Chondrocyte (in vitro differentiated cells): ENCODE measurements around the gene SLC25A48. TPM values are rescaled to one million over a fixed set of nuclear protein-coding genes. Genes with fewer than 3 reads are reported as not detected.

Experiments used
- DNase-seq: peaks from one replicate; pipeline ENCODE4 v3.0.0; 2021; ENCODE audit warnings: mixed read lengths, low spot score
- H3K27ac Mint-ChIP-seq: one replicate; pipeline ENCODE4 v1.8.0; 2021; ENCODE audit warnings: mild to moderate bottlenecking, moderate library complexity, mixed read lengths; ENCODE audit not compliant: unreplicated experiment
- H3K27me3 Mint-ChIP-seq: 2 replicates; pipeline ENCODE4 v1.8.0; 2021; ENCODE audit warnings: low read depth, mixed read lengths
- H3K36me3 Mint-ChIP-seq: 2 replicates; pipeline ENCODE4 v1.8.0; 2021; ENCODE audit warnings: low read depth, mixed read lengths
- H3K4me1 Mint-ChIP-seq: 2 replicates; pipeline ENCODE4 v1.8.0; 2021; ENCODE audit warnings: low read depth, mild to moderate bottlenecking, mixed read lengths
- H3K4me3 Mint-ChIP-seq: one replicate; pipeline ENCODE4 v1.8.0; 2021; ENCODE audit warnings: mild to moderate bottlenecking, moderate library complexity, mixed read lengths; ENCODE audit not compliant: unreplicated experiment
- H3K9me3 Mint-ChIP-seq: 2 replicates; pipeline ENCODE4 v1.8.0; 2021; ENCODE audit warnings: low read depth, mixed read lengths
- total RNA-seq: library from RNA; stranded (reverse); gene quantifications from 3 replicates; pipeline ENCODE4 v1.2.1, GENCODE V29; 2021
- TF ChIP-seq, protein P1 (sequence below): fragments of 200-600 bp; sonication (generic); IDR thresholded peaks from 2 replicates; pipeline ENCODE4 v1.5.0; 2021; ENCODE audit warnings: antibody characterized with exemption, mild to moderate bottlenecking, moderate library complexity

Gene SLC25A48
- total RNA-seq, 1 donor from 2014 or later = not detected

DNA sequence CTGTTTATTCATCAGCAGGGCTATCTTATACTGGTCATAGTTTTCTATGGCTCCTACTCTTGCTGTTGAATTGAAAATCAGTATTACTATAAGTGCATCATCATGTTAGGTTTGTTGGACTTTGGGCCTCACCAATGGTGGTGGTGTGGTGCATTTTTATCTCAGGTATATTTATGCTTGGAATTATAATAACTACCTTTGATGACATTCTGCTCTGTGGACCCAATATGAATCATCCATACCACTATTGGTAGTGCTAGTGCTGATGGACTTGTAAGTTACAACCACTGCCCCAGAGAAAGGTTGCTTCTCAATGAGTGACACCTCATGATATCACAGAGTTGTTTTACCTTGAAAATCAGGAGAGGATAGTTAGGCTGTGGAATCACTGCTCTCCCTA lies 33.1 kb downstream of the SLC25A48 start:
- TF ChIP-seq, protein P1, sequence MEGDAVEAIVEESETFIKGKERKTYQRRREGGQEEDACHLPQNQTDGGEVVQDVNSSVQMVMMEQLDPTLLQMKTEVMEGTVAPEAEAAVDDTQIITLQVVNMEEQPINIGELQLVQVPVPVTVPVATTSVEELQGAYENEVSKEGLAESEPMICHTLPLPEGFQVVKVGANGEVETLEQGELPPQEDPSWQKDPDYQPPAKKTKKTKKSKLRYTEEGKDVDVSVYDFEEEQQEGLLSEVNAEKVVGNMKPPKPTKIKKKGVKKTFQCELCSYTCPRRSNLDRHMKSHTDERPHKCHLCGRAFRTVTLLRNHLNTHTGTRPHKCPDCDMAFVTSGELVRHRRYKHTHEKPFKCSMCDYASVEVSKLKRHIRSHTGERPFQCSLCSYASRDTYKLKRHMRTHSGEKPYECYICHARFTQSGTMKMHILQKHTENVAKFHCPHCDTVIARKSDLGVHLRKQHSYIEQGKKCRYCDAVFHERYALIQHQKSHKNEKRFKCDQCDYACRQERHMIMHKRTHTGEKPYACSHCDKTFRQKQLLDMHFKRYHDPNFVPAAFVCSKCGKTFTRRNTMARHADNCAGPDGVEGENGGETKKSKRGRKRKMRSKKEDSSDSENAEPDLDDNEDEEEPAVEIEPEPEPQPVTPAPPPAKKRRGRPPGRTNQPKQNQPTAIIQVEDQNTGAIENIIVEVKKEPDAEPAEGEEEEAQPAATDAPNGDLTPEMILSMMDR = no peak
- peaks cover 45% of the 10 kb centered on the region for H3K27me3 Mint-ChIP-seq
- H3K4me3 Mint-ChIP-seq = no peak overlapping the region

DNA sequence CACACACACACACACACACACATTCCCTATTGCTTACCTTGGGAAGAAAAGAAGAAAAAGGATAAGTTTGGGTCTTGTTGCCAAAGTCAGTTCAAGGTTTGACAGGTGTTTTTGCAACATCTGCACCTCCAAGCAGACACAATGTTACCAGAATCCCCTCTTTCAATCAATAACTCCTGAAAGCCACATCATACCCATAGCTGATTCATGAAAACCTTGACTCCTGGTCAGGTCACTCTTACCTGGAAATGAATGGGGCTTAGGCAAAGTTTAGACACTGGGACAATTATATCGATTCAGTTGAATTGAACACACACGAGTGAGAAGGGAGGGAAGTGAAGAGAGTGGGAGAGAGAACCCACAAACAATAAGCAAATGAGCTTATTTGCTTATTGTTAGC lies 34.2 kb downstream of the SLC25A48 start:
- DNase-seq = no peak
- no peak overlapping the region for H3K27ac Mint-ChIP-seq
- H3K27me3 Mint-ChIP-seq = peaks cover 44% of the 10 kb centered on the region
- TF ChIP-seq, protein P1 = no peak
- H3K4me3 Mint-ChIP-seq = no peak overlapping the region
- H3K4me1 Mint-ChIP-seq = no peaks in the 10 kb centered on the region
- no peaks in the 10 kb centered on the region for H3K9me3 Mint-ChIP-seq
- H3K36me3 Mint-ChIP-seq = no peaks in the 10 kb centered on the region

More for the DNA sequence above, 33.1 kb downstream of the SLC25A48 start:
- H3K36me3 Mint-ChIP-seq = no peaks in the 10 kb centered on the region
- H3K9me3 Mint-ChIP-seq = no peaks in the 10 kb centered on the region
- no peak for DNase-seq
- H3K27ac Mint-ChIP-seq = no peak overlapping the region
- H3K4me1 Mint-ChIP-seq = no peaks in the 10 kb centered on the region

DNA sequence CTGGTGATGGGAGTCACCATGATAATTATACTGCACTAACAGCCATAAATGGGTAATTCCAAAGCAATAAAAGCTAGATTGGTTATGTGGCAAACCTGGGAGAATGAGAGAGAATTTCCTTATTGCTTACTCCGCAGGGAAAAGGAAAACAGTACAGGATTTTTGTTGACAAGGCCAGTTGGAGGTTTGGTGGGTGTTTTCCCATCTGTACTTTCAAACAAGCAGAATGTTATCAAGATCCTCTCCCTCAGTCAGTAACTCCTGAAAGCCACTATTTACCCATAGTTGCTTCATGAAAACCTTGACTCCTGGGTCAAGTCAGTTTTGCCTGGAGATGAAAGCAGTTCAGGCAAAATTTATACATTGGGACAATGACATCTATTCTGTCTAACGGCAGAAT lies 34.8 kb downstream of the SLC25A48 start:
- no peak for DNase-seq
- Mint-ChIP-seq H3K27ac (no peak overlapping the region), H3K4me1 (no peaks in the 10 kb centered on the region), H3K9me3 (no peaks in the 10 kb centered on the region), H3K4me3 (no peak overlapping the region), H3K27me3 (peaks cover 43% of the 10 kb centered on the region), H3K36me3 (no peaks in the 10 kb centered on the region)
- TF ChIP-seq, protein P1 = no peak

DNA sequence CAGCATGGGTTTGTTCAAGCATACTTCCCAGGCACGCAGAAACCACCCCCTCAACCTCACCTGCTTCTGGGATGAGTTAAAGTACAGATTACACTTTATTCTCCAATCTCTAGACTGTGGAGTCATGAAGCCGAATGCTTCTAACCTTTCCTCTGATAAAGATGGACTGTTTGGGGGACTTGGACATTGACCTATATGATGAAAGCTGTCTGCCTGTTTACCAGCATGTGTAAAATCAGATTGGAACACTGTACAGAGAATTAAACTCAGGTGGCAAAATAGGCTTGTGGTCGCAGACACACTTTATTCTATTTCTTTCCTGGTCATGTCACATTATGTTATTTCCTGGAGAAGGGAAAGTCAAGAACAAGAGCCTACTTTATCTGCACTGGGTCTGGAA lies 35.5 kb downstream of the SLC25A48 start:
- no peaks in the 10 kb centered on the region for H3K36me3 Mint-ChIP-seq
- no peaks in the 10 kb centered on the region for H3K4me1 Mint-ChIP-seq
- H3K27ac Mint-ChIP-seq = no peak overlapping the region
- no peak overlapping the region for H3K4me3 Mint-ChIP-seq
- TF ChIP-seq, protein P1 = no peak
- H3K9me3 Mint-ChIP-seq = no peaks in the 10 kb centered on the region
- no peak for DNase-seq
- peaks cover 48% of the 10 kb centered on the region for H3K27me3 Mint-ChIP-seq

DNA sequence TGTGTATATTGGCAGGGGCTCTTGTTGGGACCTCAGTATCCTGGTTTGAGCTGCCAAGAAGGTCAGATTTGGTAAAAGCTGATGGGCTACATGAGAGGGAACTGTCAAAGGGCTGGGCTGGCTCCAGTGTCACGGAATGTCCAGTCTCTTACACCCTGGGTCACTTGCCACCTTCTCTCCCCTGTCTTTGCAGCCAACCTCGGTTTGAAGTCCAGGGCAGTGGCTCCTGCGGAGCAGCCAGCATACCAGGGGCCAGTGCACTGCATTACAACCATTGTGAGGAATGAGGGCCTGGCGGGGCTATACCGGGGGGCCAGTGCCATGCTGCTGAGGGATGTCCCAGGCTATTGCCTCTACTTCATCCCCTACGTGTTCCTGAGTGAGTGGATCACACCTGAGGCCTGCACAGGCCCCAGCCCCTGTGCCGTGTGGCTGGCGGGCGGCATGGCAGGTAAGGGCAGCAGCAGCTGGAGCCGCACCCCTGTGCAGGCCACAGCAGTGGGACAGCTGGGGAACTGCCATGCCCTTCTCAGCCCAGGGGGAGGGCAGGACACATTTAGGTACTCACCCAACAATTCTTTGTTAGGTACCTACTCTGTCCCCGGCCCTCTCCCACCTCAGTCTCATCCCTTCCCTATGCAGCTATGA lies 36.9 kb downstream of the SLC25A48 start:
- Mint-ChIP-seq H3K4me1 (no peaks in the 10 kb centered on the region), H3K27me3 (peaks cover 52% of the 10 kb centered on the region), H3K36me3 (no peaks in the 10 kb centered on the region), H3K27ac (no peak overlapping the region), H3K4me3 (no peak overlapping the region), H3K9me3 (no peaks in the 10 kb centered on the region)
- TF ChIP-seq, protein P1 = no peak
- no peak for DNase-seq
